CD14-positive monocyte (primary cell): ENCODE results near the gene RANBP3. TPM values are rescaled to one million over a fixed set of nuclear protein-coding genes. Genes with fewer than 3 reads are reported as not detected.

Experiments
- DNase-seq, 3 donors: peaks; one replicate each; pipeline ENCODE4 v3.0.0-alpha.2; 2011 to 2022
- H2AFZ ChIP-seq: 2 replicates; pipeline ENCODE4 v1.6.0; 2012; ENCODE audit warnings: mild to moderate bottlenecking, low read depth, low read length, inconsistent platforms; ENCODE audit not compliant: insufficient read depth, poor library complexity, severe bottlenecking
- H3K27ac ChIP-seq, 2 donors: 1 replicate in 1 of 2; 2 replicates in 1 of 2; pipeline ENCODE4 v1.5.1; 2012 to 2013; ENCODE audit warnings: low read length in 2 of 2, control low read depth in 1 of 2, inconsistent platforms in 1 of 2, low read depth in 1 of 2, mild to moderate bottlenecking in 1 of 2
- H3K27me3 ChIP-seq, 2 donors: one replicate each; pipeline versions ENCODE4 v1.6.0 to v1.6.1; 2011 to 2013; ENCODE audit warnings: low read length in 2 of 2; ENCODE audit not compliant: control insufficient read depth in 2 of 2, insufficient read depth in 2 of 2
- H3K36me3 ChIP-seq, 2 donors: replicated peaks in 1 of 2; 1 replicate in 1 of 2; 2 replicates in 1 of 2; pipeline versions ENCODE4 v1.5.1 to v1.6.1; 2012 to 2013; ENCODE audit warnings: low read length in 2 of 2, control low read depth in 1 of 2, inconsistent platforms in 1 of 2, mild to moderate bottlenecking in 1 of 2; ENCODE audit not compliant: insufficient read depth in 2 of 2, control insufficient read depth in 1 of 2
- H3K4me1 ChIP-seq, 2 donors: 1 replicate in 1 of 2; 2 replicates in 1 of 2; pipeline versions ENCODE4 v1.5.1 to v1.6.1; 2012 to 2013; ENCODE audit warnings: low read length in 2 of 2, control low read depth in 1 of 2, inconsistent platforms in 1 of 2, mild to moderate bottlenecking in 1 of 2, moderate library complexity in 1 of 2; ENCODE audit not compliant: insufficient read depth in 2 of 2, control insufficient read depth in 1 of 2
- H3K4me2 ChIP-seq: replicated peaks from 2 replicates; pipeline ENCODE3; 2012; ENCODE audit warnings: low read length, moderate library complexity, mild to moderate bottlenecking; ENCODE audit not compliant: poor library complexity, severe bottlenecking; ENCODE audit errors: extremely low read depth
- H3K4me3 ChIP-seq, 3 experiments: fragments of 200-600 bp in 1 of 3; sonication (generic) in 1 of 3; replicated peaks in 1 of 3; 1 replicate in 2 of 3; 2 replicates in 1 of 3; pipeline ENCODE4 v1.5.1; 2011 to 2013; ENCODE audit warnings: low read length in 3 of 3, mild to moderate bottlenecking in 3 of 3, control low read depth in 2 of 3, low read depth in 2 of 3, inconsistent platforms in 1 of 3, moderate library complexity in 1 of 3
- H3K79me2 ChIP-seq: 2 replicates; pipeline ENCODE4 v1.6.0; 2012; ENCODE audit warnings: mild to moderate bottlenecking, control low read depth, inconsistent platforms, low read length, moderate library complexity; ENCODE audit not compliant: insufficient read depth
- H3K9ac ChIP-seq: 2 replicates; pipeline ENCODE4 v1.6.0; 2017; ENCODE audit warnings: low read length, mild to moderate bottlenecking; ENCODE audit not compliant: insufficient read depth, poor library complexity, severe bottlenecking
- H3K9me3 ChIP-seq, 2 donors: replicated peaks in 1 of 2; 1 replicate in 1 of 2; 2 replicates in 1 of 2; pipeline versions ENCODE4 v1.5.1 to v1.6.1; 2012 to 2013; ENCODE audit warnings: low read length in 2 of 2, control low read depth in 1 of 2; ENCODE audit not compliant: control insufficient read depth in 1 of 2, insufficient read depth in 1 of 2
- H4K20me1 ChIP-seq: 2 replicates; pipeline ENCODE4 v1.6.0; 2012; ENCODE audit warnings: mild to moderate bottlenecking, low read length, control low read depth, moderate library complexity; ENCODE audit not compliant: insufficient read depth
- H3K27ac Mint-ChIP-seq, 7 donors: one replicate each; pipeline ENCODE4 v1.8.0; 2020; ENCODE audit warnings: mild to moderate bottlenecking in 7 of 7, mixed read lengths in 7 of 7, moderate library complexity in 6 of 7, inconsistent platforms in 2 of 7
- H3K27me3 Mint-ChIP-seq, 3 donors: one replicate each; pipeline ENCODE4 v1.8.0; 2021 to 2022; ENCODE audit warnings: low read depth in 3 of 3, mild to moderate bottlenecking in 3 of 3, mixed read lengths in 3 of 3, moderate library complexity in 3 of 3, inconsistent platforms in 1 of 3
- H3K36me3 Mint-ChIP-seq, 2 donors: one replicate each; pipeline ENCODE4 v1.8.0; 2020; ENCODE audit warnings: mixed read lengths in 2 of 2, inconsistent platforms in 1 of 2, mild to moderate bottlenecking in 1 of 2
- H3K4me1 Mint-ChIP-seq: one replicate; pipeline ENCODE4 v1.8.0; 2020; ENCODE audit warnings: mild to moderate bottlenecking, mixed read lengths
- H3K4me3 Mint-ChIP-seq, 2 donors: one replicate each; pipeline ENCODE4 v1.8.0; 2020; ENCODE audit warnings: mild to moderate bottlenecking in 2 of 2, mixed read lengths in 2 of 2, moderate library complexity in 1 of 2
- H3K9me3 Mint-ChIP-seq, 7 donors: one replicate each; pipeline ENCODE4 v1.8.0; 2020 to 2022; ENCODE audit warnings: mixed read lengths in 7 of 7, mild to moderate bottlenecking in 6 of 7, moderate library complexity in 6 of 7, inconsistent platforms in 2 of 7
- WGBS: methylation state at CpG from one replicate; pipeline ENCODE4 v1.1.5; 2013; ENCODE audit warnings: missing lambda C conversion rate; ENCODE audit not compliant: insufficient coverage; 5-methylcytosine and 5-hydroxymethylcytosine counted together
- intact Hi-C, 2 donors: fragments of 100-400 bp; cut with micrococcal nuclease; formaldehyde crosslinking; loops; one replicate each; pipeline versions ENCODE4 v1.15.0 to v1.15.1; 2023
- polyA plus RNA-seq, 3 donors: library from polyadenylated mRNA; depleted of rRNA in 1 of 3; unstranded in 2 of 3; stranded (reverse) in 1 of 3; fragments of 300-500 nt in 2 of 3; fragments of >200 nt in 1 of 3; fragmentation: Illumina TruSeq in 2 of 3; gene quantifications; 1 replicate in 2 of 3; 2 replicates in 1 of 3; pipeline ENCODE4 v1.2.3, GENCODE V29; 2012 to 2021
- TF ChIP-seq, protein P1 (sequence below): fragments of 200-600 bp; IDR thresholded peaks from one replicate; pipeline ENCODE4 v1.8.0; 2022; ENCODE audit warnings: antibody characterized with exemption, mild to moderate bottlenecking

Gene RANBP3
- polyA plus RNA-seq, 3 donors: 4.5 to 49.5 (median 8.1) TPM

DNA sequence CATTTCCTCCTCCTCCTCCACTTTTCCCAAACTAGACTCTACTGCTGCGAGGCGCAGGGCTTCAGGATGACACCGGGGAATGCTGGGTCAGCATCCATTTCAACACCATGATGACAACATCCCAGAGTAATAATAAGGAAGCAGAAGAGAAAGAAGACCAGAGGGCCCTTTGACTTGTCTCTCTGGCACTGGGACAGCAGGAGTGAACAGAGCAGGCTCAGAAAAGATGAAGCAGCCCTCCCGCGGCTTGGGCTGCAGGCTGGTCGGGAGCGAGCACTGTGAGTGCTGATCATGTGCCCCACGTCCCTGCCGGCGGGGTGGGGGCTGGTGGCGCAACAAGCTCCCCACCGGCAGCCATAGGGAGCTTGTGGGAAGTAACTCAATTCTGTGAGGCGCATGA, 30.5 kb downstream of the RANBP3 start:
- Histone ChIP-seq H3K4me2 (peak overlapping the region; percentile 64), H3K27ac (peak overlapping the region; percentile 90 to 93), H3K4me3 (peak overlapping the region in 2 of 3 experiments; percentile 22 to 66)

DNA sequence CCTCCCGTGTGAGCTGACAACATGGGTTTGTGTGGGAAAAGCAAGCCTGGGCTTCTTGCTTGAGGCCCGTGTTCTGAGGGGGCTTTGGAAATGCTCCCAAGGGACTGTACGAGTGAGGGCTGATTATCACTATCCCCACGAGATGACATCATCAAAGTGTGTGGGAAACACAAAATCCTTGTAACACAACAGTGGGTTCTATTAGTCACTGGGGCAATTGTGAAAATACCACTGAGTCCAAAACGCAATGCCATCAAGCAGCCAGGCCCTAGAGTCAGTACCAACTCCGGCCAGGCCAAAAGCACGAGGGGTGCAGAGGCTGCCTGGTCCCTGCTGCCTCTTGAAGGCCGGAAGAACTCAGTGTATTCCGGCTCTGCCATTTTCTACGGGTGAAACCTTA, 34.3 kb downstream of the RANBP3 start:
- H3K27ac Mint-ChIP-seq: no peak overlapping the region
- Histone ChIP-seq H3K27me3 (no peaks in the 10 kb centered on the region), H3K79me2 (peaks cover 55% of the 10 kb centered on the region), H3K36me3 (peaks cover 33 to 57% of the 10 kb centered on the region in 2 donors), H3K4me1 (peaks cover 24% of the 10 kb centered on the region in 2 donors), H4K20me1 (peaks cover 66% of the 10 kb centered on the region), H2AFZ (no peak overlapping the region), H3K27ac (peak overlapping the region in 1 of 2 donors; percentile 32), H3K9me3 (no peaks in the 10 kb centered on the region), H3K4me3 (no peak overlapping the region), H3K9ac (no peak overlapping the region), H3K4me2 (no peak overlapping the region)
- WGBS: 79% methylated on average over 7 of the region's 10 CpGs
- H3K27me3 Mint-ChIP-seq: peaks cover 0 to 2% (median 1%) of the 10 kb centered on the region in 3 donors
- H3K9me3 Mint-ChIP-seq: no peaks in the 10 kb centered on the region
- H3K36me3 Mint-ChIP-seq: peaks cover 44 to 60% of the 10 kb centered on the region in 2 donors
- no peak for DNase-seq
- peaks cover 24% of the 10 kb centered on the region for H3K4me1 Mint-ChIP-seq
- no peak overlapping the region for H3K4me3 Mint-ChIP-seq
- intact Hi-C loops: no loop called here
- TF ChIP-seq, protein P1, sequence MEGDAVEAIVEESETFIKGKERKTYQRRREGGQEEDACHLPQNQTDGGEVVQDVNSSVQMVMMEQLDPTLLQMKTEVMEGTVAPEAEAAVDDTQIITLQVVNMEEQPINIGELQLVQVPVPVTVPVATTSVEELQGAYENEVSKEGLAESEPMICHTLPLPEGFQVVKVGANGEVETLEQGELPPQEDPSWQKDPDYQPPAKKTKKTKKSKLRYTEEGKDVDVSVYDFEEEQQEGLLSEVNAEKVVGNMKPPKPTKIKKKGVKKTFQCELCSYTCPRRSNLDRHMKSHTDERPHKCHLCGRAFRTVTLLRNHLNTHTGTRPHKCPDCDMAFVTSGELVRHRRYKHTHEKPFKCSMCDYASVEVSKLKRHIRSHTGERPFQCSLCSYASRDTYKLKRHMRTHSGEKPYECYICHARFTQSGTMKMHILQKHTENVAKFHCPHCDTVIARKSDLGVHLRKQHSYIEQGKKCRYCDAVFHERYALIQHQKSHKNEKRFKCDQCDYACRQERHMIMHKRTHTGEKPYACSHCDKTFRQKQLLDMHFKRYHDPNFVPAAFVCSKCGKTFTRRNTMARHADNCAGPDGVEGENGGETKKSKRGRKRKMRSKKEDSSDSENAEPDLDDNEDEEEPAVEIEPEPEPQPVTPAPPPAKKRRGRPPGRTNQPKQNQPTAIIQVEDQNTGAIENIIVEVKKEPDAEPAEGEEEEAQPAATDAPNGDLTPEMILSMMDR: no peak

More for the DNA sequence above, 30.5 kb downstream of the RANBP3 start:
- Mint-ChIP-seq H3K9me3 (no peaks in the 10 kb centered on the region), H3K27ac (peak overlapping the region; percentile 96 to 98 (median 96)), H3K4me1 (peaks cover 54% of the 10 kb centered on the region), H3K4me3 (peak overlapping the region; percentile 71 to 86), H3K36me3 (peaks cover 34 to 43% of the 10 kb centered on the region in 2 donors), H3K27me3 (peaks cover 0 to 6% (median 1%) of the 10 kb centered on the region in 3 donors)
- WGBS: 0% methylated on average over 9 of the region's 13 CpGs
- no peaks in the 10 kb centered on the region for H3K9me3 ChIP-seq
- H3K9ac ChIP-seq: peak overlapping the region; percentile 63
- DNase-seq: peak; percentile 87 to 93 (median 90)
- no peaks in the 10 kb centered on the region for H3K27me3 ChIP-seq
- peak overlapping the region; percentile 76 for H2AFZ ChIP-seq
- intact Hi-C loops: no loop called here
- TF ChIP-seq, protein P1: no peak
- peaks cover 13 to 38% of the 10 kb centered on the region in 2 donors for H3K36me3 ChIP-seq
- H3K4me1 ChIP-seq: peaks cover 44 to 46% of the 10 kb centered on the region in 2 donors
- H3K79me2 ChIP-seq: peaks cover 80% of the 10 kb centered on the region
- H4K20me1 ChIP-seq: peaks cover 56% of the 10 kb centered on the region
